ENCODE results near the gene UGT1A3. TPM values are rescaled to one million over a fixed set of nuclear protein-coding genes. Genes with fewer than 3 reads are reported as not detected.

UGT1A3 gene
- total RNA-seq, 1 experiment from 2014 or later: not detected

DNA sequence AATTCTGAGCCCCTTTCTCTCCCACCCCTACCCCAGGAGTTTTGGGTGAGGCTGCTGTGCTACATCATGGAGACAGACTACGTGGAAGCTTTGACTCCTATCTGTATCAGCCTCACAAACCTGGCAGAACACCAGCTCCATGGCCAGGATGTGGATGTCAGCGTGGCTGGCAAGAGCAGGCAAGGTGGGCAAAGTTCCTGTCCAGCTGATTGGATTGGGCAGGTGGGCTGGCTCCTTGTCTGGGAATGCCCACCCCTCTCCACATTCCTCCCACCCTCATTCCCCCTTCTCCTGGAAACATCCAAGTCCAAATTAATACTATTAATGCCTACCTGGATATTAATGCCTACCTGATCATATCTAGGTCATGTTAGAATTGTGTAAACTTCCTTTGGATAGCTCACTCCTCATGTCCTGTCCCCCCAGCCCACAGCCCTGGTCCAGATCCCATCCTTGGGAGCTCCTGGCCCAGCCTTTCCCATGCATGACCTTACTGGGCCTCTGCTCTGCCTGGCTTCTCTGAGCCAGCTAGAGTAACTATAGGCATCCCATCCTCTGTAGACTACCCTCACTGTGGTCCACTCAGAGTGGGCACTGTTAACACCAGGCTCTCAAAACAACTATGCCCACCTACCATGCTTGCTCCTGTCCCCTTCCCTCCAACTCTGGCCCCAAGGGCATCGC lies 73.4 kb downstream of the UGT1A3 start:
- intact Hi-C loops (cut with micrococcal nuclease; ENCODE audit: unreplicated experiment): no loop called here
- TF ChIP-seq, protein P1, sequence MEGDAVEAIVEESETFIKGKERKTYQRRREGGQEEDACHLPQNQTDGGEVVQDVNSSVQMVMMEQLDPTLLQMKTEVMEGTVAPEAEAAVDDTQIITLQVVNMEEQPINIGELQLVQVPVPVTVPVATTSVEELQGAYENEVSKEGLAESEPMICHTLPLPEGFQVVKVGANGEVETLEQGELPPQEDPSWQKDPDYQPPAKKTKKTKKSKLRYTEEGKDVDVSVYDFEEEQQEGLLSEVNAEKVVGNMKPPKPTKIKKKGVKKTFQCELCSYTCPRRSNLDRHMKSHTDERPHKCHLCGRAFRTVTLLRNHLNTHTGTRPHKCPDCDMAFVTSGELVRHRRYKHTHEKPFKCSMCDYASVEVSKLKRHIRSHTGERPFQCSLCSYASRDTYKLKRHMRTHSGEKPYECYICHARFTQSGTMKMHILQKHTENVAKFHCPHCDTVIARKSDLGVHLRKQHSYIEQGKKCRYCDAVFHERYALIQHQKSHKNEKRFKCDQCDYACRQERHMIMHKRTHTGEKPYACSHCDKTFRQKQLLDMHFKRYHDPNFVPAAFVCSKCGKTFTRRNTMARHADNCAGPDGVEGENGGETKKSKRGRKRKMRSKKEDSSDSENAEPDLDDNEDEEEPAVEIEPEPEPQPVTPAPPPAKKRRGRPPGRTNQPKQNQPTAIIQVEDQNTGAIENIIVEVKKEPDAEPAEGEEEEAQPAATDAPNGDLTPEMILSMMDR (conservative IDR thresholded peaks at IDR 0.05; ENCODE audit: low read depth, low read length): no peak
- no peak for TF ChIP-seq EZH2 (IDR thresholded peaks at IDR 0.05; ENCODE audit: borderline replicate concordance, low read depth, low read length, poor library complexity, severe bottlenecking)
- Histone ChIP-seq H3K36me3 (ENCODE audit: insufficient read depth, low read length, poor library complexity, severe bottlenecking) (no peaks in the 10 kb centered on the region), H3K4me1 (ENCODE audit: insufficient read depth, low read length, poor library complexity, severe bottlenecking) (no peaks in the 10 kb centered on the region), H3K9me3 (ENCODE audit: low read depth, low read length, poor library complexity, severe bottlenecking) (no peaks in the 10 kb centered on the region), H3K27ac (ENCODE audit: low read depth, low read length, poor library complexity, severe bottlenecking) (no peak overlapping the region), H3K27me3 (replicated peaks; ENCODE audit: insufficient read depth, low read depth, low read length, poor library complexity) (no peaks in the 10 kb centered on the region), H3K4me3 (ENCODE audit: low read depth, low read length, poor library complexity, severe bottlenecking) (no peak overlapping the region)
- ChIA-PET CTCF (no interaction called here), POLR2A (ENCODE audit: low non-redundant PET) (no interaction called here)
- no TSS peak for BruUV-seq (replicated peaks)
- DNase-seq (ENCODE audit: low spot score): no peak

DNA sequence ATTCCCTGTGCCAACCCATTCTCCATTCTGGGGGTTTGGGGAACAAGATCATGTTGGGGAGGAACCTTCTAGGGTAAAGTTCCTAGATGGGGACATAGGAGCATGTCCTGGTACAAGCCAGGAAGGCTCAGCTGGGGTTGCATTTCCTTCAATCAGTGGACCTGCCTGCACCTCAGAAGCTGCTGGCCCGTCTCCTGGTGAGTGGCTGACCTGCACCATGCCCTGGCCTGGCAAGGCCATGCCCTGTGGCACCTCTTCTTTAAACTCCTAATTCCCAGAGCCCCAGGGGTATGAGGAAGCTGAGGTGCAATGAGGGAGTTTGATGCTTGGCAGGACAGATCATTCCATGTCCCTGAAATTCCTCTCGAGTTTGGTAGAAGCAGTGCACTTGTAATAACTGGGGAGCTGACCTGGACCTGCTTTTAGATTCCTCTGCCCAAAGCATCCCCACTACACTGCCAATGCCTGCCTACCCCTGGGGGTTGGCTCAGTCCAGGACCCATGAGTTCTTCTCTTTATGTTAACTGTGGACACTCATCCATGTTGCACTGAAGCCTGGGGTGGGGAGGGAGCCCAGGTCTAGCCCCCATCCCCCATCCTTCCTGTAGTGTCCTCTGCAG lies 74.6 kb downstream of the UGT1A3 start:
- intact Hi-C loops (cut with micrococcal nuclease; ENCODE audit: unreplicated experiment): no loop called here
- no peak for DNase-seq (ENCODE audit: low spot score)
- TF ChIP-seq EZH2 (IDR thresholded peaks at IDR 0.05; ENCODE audit: borderline replicate concordance, low read depth, low read length, poor library complexity, severe bottlenecking): no peak
- TF ChIP-seq, protein P1 (conservative IDR thresholded peaks at IDR 0.05; ENCODE audit: low read depth, low read length): no peak
- no peak overlapping the region for H3K27ac ChIP-seq (ENCODE audit: low read depth, low read length, poor library complexity, severe bottlenecking)
- ChIA-PET CTCF (no interaction called here), POLR2A (ENCODE audit: low non-redundant PET) (no interaction called here)
- no TSS peak for BruUV-seq (replicated peaks)
- no peak overlapping the region for H3K4me3 ChIP-seq (ENCODE audit: low read depth, low read length, poor library complexity, severe bottlenecking)
- no peaks in the 10 kb centered on the region for H3K9me3 ChIP-seq (ENCODE audit: low read depth, low read length, poor library complexity, severe bottlenecking)
- H3K27me3 ChIP-seq (replicated peaks; ENCODE audit: insufficient read depth, low read depth, low read length, poor library complexity): no peaks in the 10 kb centered on the region
- no peaks in the 10 kb centered on the region for H3K36me3 ChIP-seq (ENCODE audit: insufficient read depth, low read length, poor library complexity, severe bottlenecking)
- H3K4me1 ChIP-seq (ENCODE audit: insufficient read depth, low read length, poor library complexity, severe bottlenecking): no peaks in the 10 kb centered on the region

DNA sequence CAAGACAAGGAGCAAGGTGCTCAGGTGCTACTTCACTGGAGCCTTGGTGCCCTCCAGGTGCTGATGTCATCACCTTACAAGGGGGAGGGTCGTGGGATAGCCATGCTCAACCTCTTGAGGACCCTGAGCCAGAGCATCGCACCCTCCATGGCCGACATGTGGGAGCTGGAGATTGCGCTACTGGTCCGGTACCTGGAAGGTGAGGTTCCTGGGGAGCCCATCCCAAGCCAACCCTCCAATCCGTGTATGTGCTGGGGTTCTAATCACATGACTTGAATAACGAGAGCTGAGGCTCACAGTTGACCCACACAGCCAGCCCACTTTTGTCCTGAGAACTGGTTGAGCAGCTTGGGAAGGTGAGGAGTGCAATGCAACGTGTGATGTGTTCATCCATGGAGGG lies 75.2 kb downstream of the UGT1A3 start:
- no peak for DNase-seq (ENCODE audit: low spot score)
- no peaks in the 10 kb centered on the region for H3K36me3 ChIP-seq (ENCODE audit: insufficient read depth, low read length, poor library complexity, severe bottlenecking)
- TF ChIP-seq, protein P1 (conservative IDR thresholded peaks at IDR 0.05; ENCODE audit: low read depth, low read length): no peak
- TF ChIP-seq EZH2 (IDR thresholded peaks at IDR 0.05; ENCODE audit: borderline replicate concordance, low read depth, low read length, poor library complexity, severe bottlenecking): no peak
- intact Hi-C loops (cut with micrococcal nuclease; ENCODE audit: unreplicated experiment): no loop called here
- ChIA-PET CTCF (no interaction called here), POLR2A (ENCODE audit: low non-redundant PET) (no interaction called here)
- H3K9me3 ChIP-seq (ENCODE audit: low read depth, low read length, poor library complexity, severe bottlenecking): no peaks in the 10 kb centered on the region
- no peaks in the 10 kb centered on the region for H3K27me3 ChIP-seq (replicated peaks; ENCODE audit: insufficient read depth, low read depth, low read length, poor library complexity)
- H3K4me1 ChIP-seq (ENCODE audit: insufficient read depth, low read length, poor library complexity, severe bottlenecking): no peaks in the 10 kb centered on the region
- H3K4me3 ChIP-seq (ENCODE audit: low read depth, low read length, poor library complexity, severe bottlenecking): no peak overlapping the region
- no peak overlapping the region for H3K27ac ChIP-seq (ENCODE audit: low read depth, low read length, poor library complexity, severe bottlenecking)
- BruUV-seq (replicated peaks): no TSS peak

Measured in A673 (cell line).